HG02885 (cell line): ENCODE results near the gene GABRG3.

Source experiments
- ATAC-seq: cut with Tn5 transposase; IDR thresholded peaks from one replicate; pipeline ENCODE4 v1.9.1; 2021; ENCODE audit warnings: mild to moderate bottlenecking; ENCODE audit not compliant: unreplicated experiment, poor library complexity

GABRG3 gene

DNA sequence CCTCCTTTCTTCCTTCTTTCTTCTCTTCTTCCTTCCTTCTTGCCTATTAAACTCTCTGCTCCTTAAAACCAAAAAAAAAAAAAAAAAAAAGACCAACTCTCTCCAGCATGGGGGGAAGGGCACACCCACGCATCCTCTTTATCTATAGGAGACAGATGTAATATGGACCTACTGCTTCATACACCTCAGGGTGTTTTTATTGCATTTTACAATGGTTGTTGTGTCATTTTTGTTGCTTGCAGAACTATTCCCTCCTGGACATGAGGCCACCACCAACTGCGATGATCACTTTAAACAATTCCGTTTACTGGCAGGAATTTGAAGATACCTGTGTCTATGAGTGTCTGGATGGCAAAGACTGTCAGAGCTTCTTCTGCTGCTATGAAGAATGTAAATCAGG lies 561.4 kb downstream of the GABRG3 start:
- ATAC-seq, result no peak

DNA sequence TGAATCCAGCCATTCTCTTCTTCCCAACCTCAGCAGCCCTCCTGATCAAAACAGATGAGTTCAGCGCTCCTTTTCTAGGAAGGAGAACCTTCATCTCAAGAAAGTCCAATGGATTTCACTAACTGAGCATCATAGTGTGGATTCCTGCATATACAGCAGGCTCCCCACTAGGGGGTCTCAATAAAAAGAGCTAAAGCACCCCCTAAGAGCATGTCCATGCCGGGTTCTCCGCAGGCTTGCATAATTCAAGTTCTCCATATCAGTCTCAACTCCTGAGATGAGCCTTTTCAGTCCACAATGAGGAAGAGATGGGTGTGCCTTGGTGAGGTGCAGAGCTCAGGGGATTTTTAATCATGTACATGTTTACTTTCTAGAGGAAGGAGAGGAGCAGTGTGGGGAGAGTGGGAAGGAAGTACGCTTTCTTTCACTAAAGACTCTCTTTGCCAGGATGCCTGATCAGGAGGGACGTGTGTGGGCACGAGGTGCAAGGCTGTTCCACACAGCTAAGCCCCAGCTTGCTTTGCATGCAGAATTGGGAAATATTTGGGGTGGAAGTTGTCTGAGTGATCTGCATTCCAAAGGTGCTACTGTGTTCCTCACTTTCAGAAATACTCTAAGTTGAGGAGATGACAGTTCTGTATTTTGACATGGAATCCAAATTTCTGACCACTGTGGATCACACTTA lies 564.6 kb downstream of the GABRG3 start:
- ATAC-seq, result no peak

DNA sequence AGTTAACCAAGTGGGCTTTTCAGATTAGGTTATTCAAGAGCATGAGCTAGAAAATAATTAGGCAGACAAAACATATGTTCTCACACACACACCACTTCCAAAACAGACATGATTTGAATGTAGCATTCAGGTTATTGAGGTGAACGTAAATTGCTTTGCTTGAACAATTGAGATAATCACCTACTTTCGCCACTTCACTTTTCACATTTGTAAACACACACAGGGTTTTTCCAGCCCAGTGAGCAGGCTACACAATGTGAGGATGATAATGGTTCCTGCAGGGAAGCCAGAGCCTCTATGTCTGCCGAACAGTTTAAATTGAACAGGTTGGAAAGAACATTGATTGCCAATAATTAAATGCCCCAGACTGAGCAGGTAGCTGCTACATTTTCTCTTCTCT lies 567.3 kb downstream of the GABRG3 start:
- no peak for ATAC-seq

GRCh38 chr15:27541581-27541980 lies 570.6 kb downstream of the GABRG3 start:
- no peak for ATAC-seq

GRCh38 chr15:27545494-27546255 lies 574.7 kb downstream of the GABRG3 start:
- no peak for ATAC-seq

DNA sequence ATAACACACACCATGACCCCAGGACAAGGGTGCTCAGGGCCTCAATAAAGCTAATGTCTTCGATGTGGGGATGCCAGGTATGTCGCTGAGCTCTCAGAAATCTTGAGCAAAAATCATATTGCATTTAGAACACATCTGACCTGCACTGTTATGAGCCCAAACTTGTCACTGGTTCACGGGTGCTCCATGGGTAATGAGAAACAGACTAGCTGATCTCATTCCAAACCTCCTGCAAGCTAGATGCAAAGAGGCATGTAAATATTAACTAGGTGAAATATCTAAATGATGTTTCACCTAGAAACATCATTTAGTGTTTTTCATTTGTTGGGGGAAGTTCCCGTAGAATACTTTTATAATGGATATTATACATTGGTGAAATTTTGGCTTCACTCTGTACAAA lies 578.8 kb downstream of the GABRG3 start:
- ATAC-seq, result no peak

DNA sequence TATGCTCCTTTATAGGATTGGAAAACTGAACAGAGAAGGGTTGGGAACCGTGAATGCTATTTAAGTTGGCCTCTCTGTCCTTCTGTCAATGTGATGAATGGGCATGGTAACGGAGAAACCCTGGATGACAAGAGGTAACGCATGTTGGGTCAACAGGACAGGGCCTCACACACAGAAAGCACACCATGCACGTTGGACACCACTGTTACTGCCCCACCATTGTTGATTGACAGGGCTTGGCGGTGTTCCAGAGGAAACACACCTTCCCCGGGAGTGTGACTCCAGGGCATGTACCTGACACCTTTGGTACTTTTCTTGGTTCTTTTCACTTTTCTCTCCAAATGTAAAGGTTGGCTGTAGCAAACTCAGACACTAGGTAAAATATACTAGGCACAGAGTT lies 579.7 kb downstream of the GABRG3 start:
- no peak for ATAC-seq

DNA sequence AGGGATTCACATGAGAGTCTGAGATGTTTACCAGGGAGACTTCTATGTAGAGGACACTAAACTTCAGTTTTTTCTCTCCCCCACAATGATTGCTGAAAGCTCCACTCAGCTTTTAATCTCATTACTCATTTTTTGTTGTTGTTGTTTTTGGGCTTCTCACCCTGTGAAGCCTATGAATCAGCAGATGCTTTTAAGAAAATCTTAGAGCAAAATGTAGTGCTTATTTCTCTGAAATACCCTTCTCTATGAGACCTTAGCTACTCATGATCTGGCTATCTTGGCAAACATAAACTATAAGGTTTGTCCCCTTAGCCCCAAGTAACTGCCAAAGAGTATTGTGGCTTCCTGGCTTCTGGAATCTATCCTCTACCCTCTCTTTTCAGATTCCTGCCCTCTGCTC lies 590.8 kb downstream of the GABRG3 start:
- no peak for ATAC-seq

- ATAC-seq, result no peak
These were observed 592.9 kb downstream of the GABRG3 start for GRCh38 chr15:27563765-27564370.

- no peak for ATAC-seq
These were observed 593.7 kb downstream of the GABRG3 start for GRCh38 chr15:27564656-27565055.

GRCh38 chr15:27570746-27571145 lies 599.8 kb downstream of the GABRG3 start:
- ATAC-seq, result no peak

DNA sequence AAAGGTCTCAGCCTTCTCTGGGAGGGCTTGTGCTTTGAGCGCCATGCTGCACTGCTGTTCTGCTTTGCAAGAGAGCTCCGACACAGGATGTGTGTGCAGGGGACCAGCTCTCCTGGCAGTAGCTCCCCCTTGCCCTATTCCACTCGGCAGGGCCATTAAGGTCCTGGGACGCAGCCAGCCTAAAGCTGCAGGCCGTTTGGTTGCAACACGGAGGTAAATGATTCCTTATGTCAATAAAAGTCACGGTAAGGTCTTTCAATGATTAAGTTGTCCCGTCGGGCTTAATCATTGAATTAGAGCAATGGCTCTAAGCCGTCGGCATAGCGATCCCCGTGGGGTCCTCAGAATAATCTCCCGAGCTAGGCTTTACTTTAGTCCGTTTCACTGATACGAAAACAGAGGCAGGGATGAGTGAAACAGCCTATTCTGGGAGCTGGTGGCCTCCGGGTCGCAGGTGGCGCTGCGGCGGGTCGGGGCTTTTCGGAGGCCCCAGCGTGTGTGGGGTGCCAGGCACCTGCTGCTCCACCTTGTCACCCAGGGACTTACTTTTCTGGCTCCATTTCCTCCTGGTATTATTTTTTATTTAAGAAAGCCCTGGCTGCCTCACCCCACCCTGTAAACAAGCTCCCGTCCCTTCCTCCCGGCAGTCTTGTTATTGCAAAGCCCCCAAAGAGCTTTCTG lies 603.0 kb downstream of the GABRG3 start:
- ATAC-seq, result no peak

- no peak for ATAC-seq
These were observed 603.6 kb downstream of the GABRG3 start for GRCh38 chr15:27574541-27575054.

DNA sequence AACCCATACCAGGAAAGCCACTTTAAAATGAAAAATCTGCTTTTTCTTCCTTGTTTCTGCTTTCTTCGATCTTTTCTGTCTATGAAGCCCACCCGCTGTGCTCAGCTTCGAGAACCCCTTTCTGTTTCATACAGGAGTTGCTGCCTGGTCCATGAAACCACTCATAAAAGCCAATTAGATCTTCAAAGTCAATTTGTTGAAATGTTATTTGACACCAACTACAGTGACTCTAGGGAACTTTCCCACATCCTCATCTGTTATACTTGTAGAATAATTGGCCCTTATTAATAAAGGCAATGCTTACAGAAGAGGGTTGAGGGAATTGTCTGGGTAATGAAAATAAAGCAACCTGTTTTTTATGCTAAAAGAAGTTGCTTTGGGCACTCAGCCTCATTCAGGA lies 604.5 kb downstream of the GABRG3 start:
- no peak for ATAC-seq

DNA sequence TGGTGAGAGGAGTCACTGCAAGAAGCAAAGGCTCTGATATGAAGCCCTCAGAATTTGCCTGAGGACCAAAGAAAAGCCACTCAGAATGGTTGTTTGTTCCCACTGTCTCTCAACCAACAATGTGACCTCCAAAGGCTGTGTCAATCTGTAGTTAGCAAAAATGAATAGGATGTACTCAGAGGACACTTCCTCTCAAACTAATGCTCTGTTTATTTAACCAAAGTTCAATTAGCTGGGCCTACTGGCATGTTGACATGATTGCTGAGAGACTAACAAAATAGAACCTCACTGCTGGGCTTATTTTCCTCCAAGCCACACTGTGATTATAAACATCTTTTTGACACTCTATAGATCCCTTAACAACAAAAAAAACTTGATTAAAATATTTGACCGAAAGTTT lies 605.6 kb downstream of the GABRG3 start:
- no peak for ATAC-seq

DNA sequence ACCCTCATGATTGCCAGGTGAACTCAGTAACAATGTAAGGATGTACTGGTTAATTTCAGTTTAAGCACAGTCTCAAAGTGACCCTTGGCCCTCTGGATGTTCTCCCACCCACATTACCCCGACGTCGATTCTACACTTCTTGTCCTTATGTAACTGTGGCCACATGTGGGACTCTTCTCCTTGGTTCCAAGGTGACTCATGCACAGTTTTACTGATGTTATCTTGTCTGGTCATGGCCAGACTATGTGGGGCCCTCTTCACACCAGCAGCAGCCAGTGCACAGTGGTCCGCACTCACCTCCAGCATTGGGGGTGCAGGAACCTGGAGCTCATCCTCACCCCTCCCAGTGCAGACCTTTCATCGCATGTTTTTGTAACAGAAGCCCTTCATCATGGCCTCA lies 608.8 kb downstream of the GABRG3 start:
- ATAC-seq, result no peak

GRCh38 chr15:27582726-27583410 lies 611.9 kb downstream of the GABRG3 start:
- no peak for ATAC-seq

GRCh38 chr15:27583651-27584050 lies 612.7 kb downstream of the GABRG3 start:
- ATAC-seq, result no peak

GRCh38 chr15:27585041-27585640 lies 614.2 kb downstream of the GABRG3 start:
- no peak for ATAC-seq

GRCh38 chr15:27587810-27588209 lies 616.8 kb downstream of the GABRG3 start:
- ATAC-seq, result no peak
